Gastrocnemius medialis (tissue), 4 donors: ENCODE data around the gene ADIPOQ.

ENCODE experiments used
- CTCF ChIP-seq, 5 experiments: fragments of 450-650 bp in 3 of 5; fragments of 200-600 bp in 2 of 5; sonication (generic) in 2 of 5; IDR thresholded peaks in 4 of 5; conservative IDR thresholded peaks in 1 of 5; 1 replicate in 4 of 5; 2 replicates in 1 of 5; pipeline ENCODE4 v1.5.1; 2016 to 2019; ENCODE audit warnings: antibody characterized with exemption in 5 of 5, mild to moderate bottlenecking in 3 of 5, moderate library complexity in 3 of 5
- POLR2A ChIP-seq, 2 donors: fragments of 450-650 bp; IDR thresholded peaks; one replicate each; pipeline ENCODE4 v1.6.1; 2017; ENCODE audit warnings: antibody characterized with exemption in 2 of 2, mild to moderate bottlenecking in 2 of 2, moderate library complexity in 2 of 2

GRCh38 chr3:186847437-186847836 lies 4.9 kb downstream of the ADIPOQ start:
- TF ChIP-seq CTCF (IDR thresholded peaks at IDR 0.05 in 4 of 5, conservative IDR thresholded peaks at IDR 0.05 in 1 of 5) (no peak), POLR2A (IDR thresholded peaks at IDR 0.05) (no peak)
